H1 (cell line): ENCODE data around the gene FAM53A. TPM values are rescaled to one million over a fixed set of nuclear protein-coding genes. Genes with fewer than 3 reads are reported as not detected.

ENCODE experiments used
- CTCF ChIA-PET: fragments of 300-600 bp; sonication (Branson Sonifier 250); formaldehyde crosslinking; loops from one replicate; lab custom pipeline; 2021; ENCODE audit not compliant: partially characterized antibody; lab: Charles Lee
- POLR2A ChIA-PET: fragments of 300-600 bp; sonication (Branson Sonifier 250); formaldehyde crosslinking; loops from one replicate; lab custom pipeline; 2021; ENCODE audit warnings: inconsistent platforms; ENCODE audit not compliant: partially characterized antibody; lab: Charles Lee
- DNase-seq, 2 experiments: peaks; one replicate each; pipeline versions ENCODE4 v3.0.0 to v3.0.0-alpha.2; 2010 to 2022; ENCODE audit warnings: low spot score in 2 of 2, low read depth in 1 of 2, mixed read lengths in 1 of 2
- FAIRE-seq: peaks from 2 replicates; lab custom pipeline; 2011; peaks lifted over from hg19 to GRCh38; lab: Jason Lieb, UNC
- H2AFZ ChIP-seq: 2 replicates; pipeline ENCODE4 v1.8.1; 2012; ENCODE audit warnings: low read length, inconsistent platforms
- H2AK5ac ChIP-seq: 2 replicates; pipeline ENCODE4 v1.6.1; 2013; ENCODE audit warnings: low read depth, low read length
- H2BK120ac ChIP-seq: replicated peaks from 2 replicates; pipeline ENCODE3; 2013; ENCODE audit warnings: low read depth, low read length, inconsistent platforms
- H2BK12ac ChIP-seq: 2 replicates; pipeline ENCODE4 v1.6.1; 2013; ENCODE audit warnings: low read depth, low read length
- H2BK15ac ChIP-seq: 2 replicates; pipeline ENCODE4 v1.6.1; 2013; ENCODE audit warnings: low read length
- H2BK20ac ChIP-seq: 2 replicates; pipeline ENCODE4 v1.6.1; 2013; ENCODE audit warnings: low read length
- H2BK5ac ChIP-seq: 2 replicates; pipeline ENCODE4 v1.6.1; 2013; ENCODE audit warnings: low read depth, low read length
- H3K14ac ChIP-seq: 2 replicates; pipeline ENCODE4 v1.6.1; 2013; ENCODE audit warnings: inconsistent platforms; ENCODE audit not compliant: insufficient read length
- H3K18ac ChIP-seq: 2 replicates; pipeline ENCODE4 v1.6.1; 2013; ENCODE audit warnings: low read length; ENCODE audit errors: extremely low read depth
- H3K23ac ChIP-seq: 2 replicates; pipeline ENCODE4 v1.6.1; 2013; ENCODE audit warnings: inconsistent platforms; ENCODE audit not compliant: insufficient read length
- H3K23me2 ChIP-seq: 2 replicates; pipeline ENCODE4 v1.6.1; 2013; ENCODE audit warnings: low read depth, low read length
- H3K27ac ChIP-seq: 2 replicates; pipeline ENCODE4 v1.6.1; 2011; ENCODE audit warnings: low read depth, low read length, inconsistent platforms
- H3K27me3 ChIP-seq, 4 experiments: replicated peaks in 1 of 4; 1 replicate in 1 of 4; 2 replicates in 3 of 4; pipeline versions ENCODE4 v1.6.1 to v1.8.1; 2011 to 2013; ENCODE audit warnings: low read length in 3 of 4, mild to moderate bottlenecking in 3 of 4, inconsistent platforms in 2 of 4, mixed read lengths in 2 of 4, moderate library complexity in 1 of 4; ENCODE audit not compliant: control insufficient read depth in 3 of 4, insufficient read depth in 3 of 4; ENCODE audit errors: extremely low read depth in 1 of 4
- H3K36me3 ChIP-seq, 4 experiments: 2 replicates each; pipeline versions ENCODE4 v1.6.1 to v1.8.1; 2011 to 2013; ENCODE audit warnings: mild to moderate bottlenecking in 4 of 4, low read length in 3 of 4, moderate library complexity in 2 of 4, control low read depth in 1 of 4, inconsistent platforms in 1 of 4; ENCODE audit not compliant: insufficient read depth in 4 of 4, control insufficient read depth in 2 of 4
- H3K4ac ChIP-seq: replicated peaks from 2 replicates; pipeline ENCODE3; 2013; ENCODE audit warnings: low read length, low read depth, mixed read lengths, inconsistent platforms; ENCODE audit not compliant: insufficient read length
- H3K4me1 ChIP-seq, 4 experiments: replicated peaks in 1 of 4; 1 replicate in 1 of 4; 2 replicates in 3 of 4; pipeline versions ENCODE4 v1.6.1 to v1.8.1; 2011 to 2013; ENCODE audit warnings: low read length in 3 of 4, inconsistent platforms in 2 of 4, mixed read lengths in 1 of 4; ENCODE audit not compliant: insufficient read depth in 4 of 4, control insufficient read depth in 3 of 4
- H3K4me2 ChIP-seq, 2 experiments: 2 replicates each; pipeline versions ENCODE4 v1.6.1 to v1.8.1; 2011 to 2013; ENCODE audit warnings: low read depth in 2 of 2, low read length in 2 of 2, control low read depth in 1 of 2, inconsistent platforms in 1 of 2, mild to moderate bottlenecking in 1 of 2; ENCODE audit not compliant: insufficient read depth in 1 of 2
- H3K4me3 ChIP-seq, 4 experiments: fragments of 200-600, 300-600 bp in 1 of 4; sonication (generic), shearing (Covaris generic), sonication (Bioruptor Twin) in 1 of 4; 2 replicates each; pipeline versions ENCODE4 v1.5.1 to v1.8.1; 2011 to 2016; ENCODE audit warnings: low read length in 4 of 4, low read depth in 3 of 4, control low read depth in 2 of 4, inconsistent platforms in 2 of 4, mild to moderate bottlenecking in 2 of 4, mixed read lengths in 1 of 4, moderate library complexity in 1 of 4; ENCODE audit not compliant: insufficient read depth in 2 of 4; ENCODE audit errors: extremely low read depth in 1 of 4
- H3K56ac ChIP-seq: replicated peaks from 2 replicates; pipeline ENCODE3; 2013; ENCODE audit warnings: low read depth, mild to moderate bottlenecking, mixed read lengths, low read length, inconsistent platforms; ENCODE audit not compliant: insufficient read length
- H3K79me1 ChIP-seq: 2 replicates; pipeline ENCODE4 v1.6.1; 2013; ENCODE audit warnings: low read depth, low read length, control low read depth
- H3K79me2 ChIP-seq, 2 experiments: 2 replicates each; pipeline versions ENCODE4 v1.6.1 to v1.8.1; 2012 to 2013; ENCODE audit warnings: low read length in 2 of 2, mild to moderate bottlenecking in 2 of 2, inconsistent platforms in 1 of 2; ENCODE audit not compliant: insufficient read depth in 2 of 2, control insufficient read depth in 1 of 2
- H3K9ac ChIP-seq, 4 experiments: replicated peaks in 1 of 4; 1 replicate in 1 of 4; 2 replicates in 3 of 4; pipeline versions ENCODE4 v1.6.1 to v1.8.1; 2011 to 2013; ENCODE audit warnings: low read depth in 3 of 4, low read length in 3 of 4, control low read depth in 2 of 4, mild to moderate bottlenecking in 2 of 4, moderate library complexity in 2 of 4, inconsistent platforms in 1 of 4; ENCODE audit errors: extremely low read depth in 1 of 4
- H3K9me3 ChIP-seq, 2 experiments: 2 replicates each; pipeline versions ENCODE4 v1.6.1 to v1.8.1; 2012 to 2013; ENCODE audit warnings: mild to moderate bottlenecking in 2 of 2, moderate library complexity in 2 of 2, control low read depth in 1 of 2, inconsistent platforms in 1 of 2, low read depth in 1 of 2, low read length in 1 of 2, mixed read lengths in 1 of 2; ENCODE audit not compliant: insufficient read depth in 2 of 2
- H4K20me1 ChIP-seq, 2 experiments: replicated peaks in 1 of 2; 2 replicates each; pipeline versions ENCODE3 to v1.8.1; 2011 to 2013; ENCODE audit warnings: inconsistent platforms in 2 of 2, low read length in 2 of 2, mild to moderate bottlenecking in 1 of 2; ENCODE audit not compliant: insufficient read depth in 2 of 2, control insufficient read depth in 1 of 2
- H4K5ac ChIP-seq: 2 replicates; pipeline ENCODE4 v1.6.1; 2013; ENCODE audit warnings: low read length, low read depth, mixed read lengths, inconsistent platforms; ENCODE audit not compliant: insufficient read length
- H4K8ac ChIP-seq: 2 replicates; pipeline ENCODE4 v1.8.0; 2013; ENCODE audit warnings: mild to moderate bottlenecking, moderate library complexity, low read length, inconsistent platforms; ENCODE audit not compliant: insufficient read depth; ENCODE audit errors: extremely low read depth
- H4K91ac ChIP-seq: replicated peaks from 2 replicates; pipeline ENCODE3; 2013; ENCODE audit warnings: low read length, mixed read lengths, inconsistent platforms; ENCODE audit not compliant: insufficient read length
- ATF3 ChIP-seq: IDR thresholded peaks from 2 replicates; pipeline ENCODE4 v1.6.1; 2011; ENCODE audit warnings: low read depth, mild to moderate bottlenecking, low read length; ENCODE audit not compliant: insufficient read depth
- WGBS, 2 experiments: shearing (Covaris generic) in 1 of 2; methylation state at CpG; one replicate each; pipeline versions ENCODE4 v1.1.6 to v1.1.7; 2013 to 2015; ENCODE audit warnings: low lambda C conversion rate in 2 of 2, mixed read lengths in 2 of 2, inconsistent platforms in 1 of 2, low coverage in 1 of 2, missing lambda C conversion rate in 1 of 2; ENCODE audit not compliant: insufficient replicate concordance in 2 of 2, insufficient coverage in 1 of 2, insufficient read length in 1 of 2; ENCODE audit errors: extremely low coverage in 1 of 2, missing lambda C conversion rate in 1 of 2; 5-methylcytosine and 5-hydroxymethylcytosine counted together
- polyA plus RNA-seq, 7 experiments: library from polyadenylated mRNA; depleted of rRNA in 3 of 7; stranded (reverse) in 5 of 7; unstranded in 2 of 7; fragments of >200 nt in 5 of 7; fragments of 200-250 nt in 2 of 7; gene quantifications; 1 replicate in 5 of 7; 2 replicates in 1 of 7; 4 replicates in 1 of 7; pipeline versions ENCODE4 v1.2.1 to v1.2.3, GENCODE V29; 2011 to 2013; ENCODE audit warnings: missing spikeins in 2 of 7, mixed read lengths in 2 of 7
- total RNA-seq: library from RNA; stranded (reverse); fragmentation: NEBNext Ultra II Directional; extraction: Animal tissue kit (Norgen Biotek cat#: 25700); gene quantifications from 2 replicates; pipeline ENCODE4 v1.2.1, GENCODE V29; 2021

FAM53A gene
- total and polyA plus RNA-seq, 2 of the 8 experiments (the other 6 are each of a cell fraction or from before 2014, with no cell fraction given), result 1.9 to 2.0 TPM

DNA sequence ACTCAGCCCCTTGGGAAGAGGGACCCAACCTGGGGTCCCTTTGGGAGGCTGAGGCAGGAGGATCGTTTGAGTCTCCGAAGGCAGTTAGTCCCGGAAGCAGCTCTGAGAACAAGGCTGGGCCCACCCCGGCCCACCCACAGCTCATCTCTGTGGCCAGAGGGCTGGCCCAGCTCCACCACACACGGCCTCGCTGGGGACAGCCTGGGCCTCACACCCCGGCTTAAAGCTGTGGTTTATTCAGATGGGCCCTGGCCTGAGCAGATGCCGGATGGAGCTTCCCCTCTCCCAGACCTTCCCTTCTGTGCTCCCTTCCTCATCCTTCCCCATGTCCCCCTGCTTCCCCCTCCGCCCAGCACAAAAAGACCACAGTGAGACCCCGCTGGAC lies 54.4 kb downstream of the FAM53A start:
- no peaks in the 10 kb centered on the region for H3K36me3 ChIP-seq
- TF ChIP-seq ATF3, result no peak
- H3K4me1 ChIP-seq, result no peaks in the 10 kb centered on the region
- no peak overlapping the region for H2AK5ac ChIP-seq
- DNase-seq (no peak), FAIRE-seq (no peak)
- H3K14ac ChIP-seq, result no peak overlapping the region
- H4K20me1 ChIP-seq, result peaks cover 0 to 5% of the 10 kb centered on the region in 2 experiments
- H2BK5ac ChIP-seq, result no peak overlapping the region
- H2AFZ ChIP-seq, result no peak overlapping the region
- no peak overlapping the region for H2BK20ac ChIP-seq
- no peaks in the 10 kb centered on the region for H3K79me1 ChIP-seq
- no peak overlapping the region for H2BK12ac ChIP-seq
- H4K8ac ChIP-seq, result peak overlapping the region; percentile 5
- no peaks in the 10 kb centered on the region for H3K27me3 ChIP-seq
- POLR2A ChIA-PET, result no interaction called here
- no peak overlapping the region for H3K56ac ChIP-seq
- H3K4ac ChIP-seq, result no peak overlapping the region
- 90% methylated on average over 5 of the region's 10 CpGs; no CpG with 5 or more reads in 1 of the 2 experiments for WGBS, 2 experiments
- H3K4me2 ChIP-seq, result no peak overlapping the region
- H3K4me3 ChIP-seq, result no peak overlapping the region
- H4K91ac ChIP-seq, result no peak overlapping the region
- H3K23ac ChIP-seq, result no peak overlapping the region
- no peak overlapping the region for H2BK120ac ChIP-seq
- CTCF ChIA-PET, result interaction anchor here (0.6 to 2.1 kb wide), 52 partner anchors 9 to 281 kb away, joined by 3 to 24 read pairs (median 4); no protein-coding TSS in a partner anchor
- no peak overlapping the region for H3K18ac ChIP-seq
- no peaks in the 10 kb centered on the region for H3K23me2 ChIP-seq
- H4K5ac ChIP-seq, result no peak overlapping the region
- H3K9me3 ChIP-seq, result peaks cover 0 to 24% of the 10 kb centered on the region in 2 experiments; a peak in 2 of 4 replicates
- no peaks in the 10 kb centered on the region for H3K79me2 ChIP-seq
- no peak overlapping the region for H3K27ac ChIP-seq
- H3K9ac ChIP-seq, result no peak overlapping the region
- no peak overlapping the region for H2BK15ac ChIP-seq
